ENCODE measurements around the gene AHSP.
"Not testable (repeated sequence)": the region's sequence is repeated elsewhere in the genome, so short reads cannot be mapped to it uniquely, and the experiment has no call there.

AHSP gene

GRCh38 chr16:31501226-31501965 is 26.3 kb upstream of the AHSP start:
- no peak for DNase-seq

- no peak for DNase-seq
These were observed 25.7 kb upstream of the AHSP start for GRCh38 chr16:31501966-31502348.

GRCh38 chr16:31502981-31503380 is 24.7 kb upstream of the AHSP start:
- DNase-seq = no peak

- not testable (repeated sequence) for DNase-seq
These were observed 24.1 kb upstream of the AHSP start for GRCh38 chr16:31503555-31503954.

- no peak for DNase-seq
These were observed 23.5 kb upstream of the AHSP start for GRCh38 chr16:31504159-31504558.

GRCh38 chr16:31505483-31505882 is 22.2 kb upstream of the AHSP start:
- no peak for DNase-seq

- DNase-seq = no peak
These were observed 20.1 kb upstream of the AHSP start for GRCh38 chr16:31507617-31507928.

- DNase-seq = peak; percentile 88
These were observed 19.6 kb upstream of the AHSP start, which contains the start of gene RUSF1 for GRCh38 chr16:31507929-31508705. RUSF1 (minus strand) TSS chr16:31508391; CDS start chr16:31508373, 18 bp downstream.

- peak; percentile 59 for DNase-seq
These were observed 18.9 kb upstream of the AHSP start for GRCh38 chr16:31508706-31509195.

- peak; percentile 91 for DNase-seq
These were observed 14.6 kb upstream of the AHSP start for GRCh38 chr16:31513126-31513525.

GRCh38 chr16:31513884-31514283 is 13.8 kb upstream of the AHSP start:
- DNase-seq = no peak

GRCh38 chr16:31517800-31518402 is 9.8 kb upstream of the AHSP start:
- no peak for DNase-seq

- no peak for DNase-seq
These were observed 7.8 kb upstream of the AHSP start for GRCh38 chr16:31519759-31520431.

GRCh38 chr16:31521368-31521767 is 6.3 kb upstream of the AHSP start:
- DNase-seq = no peak

GRCh38 chr16:31522071-31522470 is 5.6 kb upstream of the AHSP start:
- no peak for DNase-seq

GRCh38 chr16:31523768-31524167 is 3.9 kb upstream of the AHSP start:
- DNase-seq = not testable (repeated sequence)

- DNase-seq = no peak
These were observed 2.6 kb upstream of the AHSP start for GRCh38 chr16:31525113-31525512.

GRCh38 chr16:31528523-31529107 is 915 bp downstream of the AHSP start:
- no peak for DNase-seq

GRCh38 chr16:31529108-31529936 is 1.6 kb downstream of the AHSP start:
- peak; percentile 58 for DNase-seq

- DNase-seq = no peak
These were observed 2.2 kb downstream of the AHSP start for GRCh38 chr16:31529937-31530312.

- no peak for DNase-seq
These were observed 2.7 kb downstream of the AHSP start for GRCh38 chr16:31530405-31530804.

- no peak for DNase-seq
These were observed 3.4 kb downstream of the AHSP start for GRCh38 chr16:31531096-31531495.
